Loucy (cell line): ENCODE measurements around the gene NPAS1.

Source experiments
- EZH2phosphoT487 ChIP-seq: fragments of 200-600 bp; IDR thresholded peaks from 2 replicates; pipeline ENCODE4 v1.6.1; 2018; ENCODE audit warnings: antibody characterized with exemption, mild to moderate bottlenecking, moderate library complexity, borderline replicate concordance
- TF ChIP-seq, protein P1 (sequence below): fragments of 200-600 bp; sonication (generic); conservative IDR thresholded peaks from 2 replicates; pipeline ENCODE4 v1.5.1; 2014; ENCODE audit warnings: mild to moderate bottlenecking, antibody characterized with exemption, low read length

DNA sequence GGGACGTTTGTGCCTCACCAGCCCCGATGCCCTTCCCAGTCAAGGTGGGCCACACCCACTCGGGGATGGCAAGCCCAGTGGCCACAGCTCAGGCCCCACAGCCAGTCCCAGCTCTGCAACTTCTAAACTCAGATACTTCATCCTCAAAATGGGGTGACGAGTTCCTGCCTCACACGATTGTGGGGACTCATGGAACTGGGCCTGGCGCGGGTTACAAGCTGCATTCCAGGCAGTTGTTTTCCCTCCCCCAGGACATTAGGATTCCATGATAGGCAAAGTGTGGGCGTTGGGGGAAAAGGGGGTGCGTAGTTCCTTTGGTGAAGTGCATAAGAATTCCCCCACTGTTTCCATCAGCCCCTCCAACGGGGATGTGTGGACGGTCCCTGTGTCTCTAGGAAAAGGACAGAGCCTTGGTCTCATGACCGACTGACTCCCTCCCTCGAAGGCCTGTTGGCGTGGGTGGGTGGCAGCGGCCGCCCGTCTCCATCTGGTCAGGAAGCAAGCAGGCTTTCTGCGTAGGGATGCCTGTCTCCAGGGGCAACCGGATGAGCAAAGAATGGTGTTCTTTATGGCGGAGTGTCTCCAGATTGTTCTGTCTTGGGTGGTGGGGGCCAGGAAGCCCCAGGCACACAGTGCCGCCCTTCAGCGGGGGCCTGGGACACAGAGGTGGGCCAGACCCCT lies 21.1 kb upstream of the NPAS1 start:
- TF ChIP-seq, protein P1, sequence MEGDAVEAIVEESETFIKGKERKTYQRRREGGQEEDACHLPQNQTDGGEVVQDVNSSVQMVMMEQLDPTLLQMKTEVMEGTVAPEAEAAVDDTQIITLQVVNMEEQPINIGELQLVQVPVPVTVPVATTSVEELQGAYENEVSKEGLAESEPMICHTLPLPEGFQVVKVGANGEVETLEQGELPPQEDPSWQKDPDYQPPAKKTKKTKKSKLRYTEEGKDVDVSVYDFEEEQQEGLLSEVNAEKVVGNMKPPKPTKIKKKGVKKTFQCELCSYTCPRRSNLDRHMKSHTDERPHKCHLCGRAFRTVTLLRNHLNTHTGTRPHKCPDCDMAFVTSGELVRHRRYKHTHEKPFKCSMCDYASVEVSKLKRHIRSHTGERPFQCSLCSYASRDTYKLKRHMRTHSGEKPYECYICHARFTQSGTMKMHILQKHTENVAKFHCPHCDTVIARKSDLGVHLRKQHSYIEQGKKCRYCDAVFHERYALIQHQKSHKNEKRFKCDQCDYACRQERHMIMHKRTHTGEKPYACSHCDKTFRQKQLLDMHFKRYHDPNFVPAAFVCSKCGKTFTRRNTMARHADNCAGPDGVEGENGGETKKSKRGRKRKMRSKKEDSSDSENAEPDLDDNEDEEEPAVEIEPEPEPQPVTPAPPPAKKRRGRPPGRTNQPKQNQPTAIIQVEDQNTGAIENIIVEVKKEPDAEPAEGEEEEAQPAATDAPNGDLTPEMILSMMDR, result no peak
- TF ChIP-seq EZH2phosphoT487, result no peak
